Endothelial cell of umbilical vein (primary cell): ENCODE data around the gene TMEM50B. TPM values are rescaled to one million over a fixed set of nuclear protein-coding genes. Genes with fewer than 3 reads are reported as not detected.

ENCODE experiments used
- BruUV-seq: library from RNA; stranded (reverse); fragments of 400-500 nt; replicated peaks from 2 replicates; lab custom pipeline; 2021; lab: Mats Ljungman, UMichigan
- CTCF ChIA-PET: fragments of 300-600, 350-600 bp; sonication (Branson Sonifier 250); formaldehyde crosslinking; loops from one replicate; lab custom pipeline; 2021; ENCODE audit warnings: antibody characterized with exemption, inconsistent platforms; lab: Charles Lee
- POLR2A ChIA-PET: fragments of 300-600, 350-600 bp; sonication (Branson Sonifier 250); formaldehyde crosslinking; loops from one replicate; lab custom pipeline; 2021; ENCODE audit warnings: antibody characterized with exemption, inconsistent platforms; lab: Charles Lee
- DNase-seq: peaks from one replicate; pipeline ENCODE4 v3.0.0-alpha.2; 2011; ENCODE audit warnings: low read depth, low spot score
- FAIRE-seq: peaks from 2 replicates; lab custom pipeline; 2011; peaks lifted over from hg19 to GRCh38; lab: Jason Lieb, UNC
- H2AFZ ChIP-seq: 2 replicates; pipeline ENCODE4 v1.6.0; 2012; ENCODE audit warnings: low read depth, low read length, control low read depth, inconsistent platforms
- H3K27ac ChIP-seq: 2 replicates; pipeline ENCODE4 v1.5.1; 2011; ENCODE audit warnings: low read depth, mild to moderate bottlenecking, control low read depth, low read length, moderate library complexity; ENCODE audit not compliant: insufficient read depth
- H3K27me3 ChIP-seq, 2 experiments: 2 replicates each; pipeline versions ENCODE4 v1.6.0 to v1.6.1; 2011; ENCODE audit warnings: low read length in 2 of 2, mixed read lengths in 1 of 2; ENCODE audit not compliant: control insufficient read depth in 2 of 2, insufficient read depth in 2 of 2
- H3K36me3 ChIP-seq, 2 experiments: 2 replicates in 1 of 2; 3 replicates in 1 of 2; pipeline ENCODE4 v1.5.1; 2011; ENCODE audit warnings: low read length in 2 of 2, mild to moderate bottlenecking in 1 of 2, moderate library complexity in 1 of 2; ENCODE audit not compliant: control insufficient read depth in 2 of 2, insufficient read depth in 2 of 2; ENCODE audit errors: extremely low read depth in 1 of 2
- H3K4me1 ChIP-seq: 3 replicates; pipeline ENCODE4 v1.5.1; 2011; ENCODE audit warnings: mild to moderate bottlenecking, low read length; ENCODE audit not compliant: control insufficient read depth, insufficient read depth; ENCODE audit errors: extremely low read depth
- H3K4me2 ChIP-seq: 2 replicates; pipeline ENCODE4 v1.6.1; 2011; ENCODE audit warnings: low read length, control low read depth, mixed read lengths; ENCODE audit not compliant: insufficient read depth
- H3K4me3 ChIP-seq, 3 experiments: fragments of 200-600 bp in 1 of 3; sonication (generic), shearing (Covaris generic) in 1 of 3; replicated peaks in 1 of 3; 2 replicates each; pipeline ENCODE4 v1.5.1; 2011 to 2016; ENCODE audit warnings: control low read depth in 3 of 3, low read length in 3 of 3, mild to moderate bottlenecking in 2 of 3, inconsistent platforms in 1 of 3, low read depth in 1 of 3, moderate library complexity in 1 of 3; ENCODE audit not compliant: insufficient read depth in 1 of 3
- H3K79me2 ChIP-seq: 2 replicates; pipeline ENCODE4 v1.6.0; 2012; ENCODE audit warnings: low read length, inconsistent platforms; ENCODE audit not compliant: control insufficient read depth, insufficient read depth
- H3K9ac ChIP-seq: replicated peaks from 2 replicates; pipeline ENCODE3; 2011; ENCODE audit warnings: low read length, control low read depth; ENCODE audit not compliant: insufficient read depth; ENCODE audit errors: extremely low read depth
- H3K9me1 ChIP-seq: replicated peaks from 3 replicates; pipeline ENCODE4 v1.6.0; 2011; ENCODE audit warnings: mild to moderate bottlenecking, low read length; ENCODE audit not compliant: control insufficient read depth, insufficient read depth; ENCODE audit errors: extremely low read depth
- H3K9me3 ChIP-seq: replicated peaks from 2 replicates; pipeline ENCODE4 v1.5.1; 2012; ENCODE audit warnings: low read length, inconsistent platforms; ENCODE audit not compliant: control insufficient read depth, insufficient read depth
- H4K20me1 ChIP-seq: replicated peaks from 2 replicates; pipeline ENCODE3; 2011; ENCODE audit warnings: mild to moderate bottlenecking, low read length; ENCODE audit not compliant: control insufficient read depth, insufficient read depth; ENCODE audit errors: extremely low read depth
- EZH2 ChIP-seq: IDR thresholded peaks from 2 replicates; pipeline ENCODE4 v1.6.1; 2012; ENCODE audit warnings: borderline replicate concordance, low read depth, mild to moderate bottlenecking, moderate library complexity, low read length, inconsistent platforms; ENCODE audit not compliant: severe bottlenecking
- FOS ChIP-seq: IDR thresholded peaks from 2 replicates; pipeline ENCODE4 v1.6.1; 2011; ENCODE audit warnings: mild to moderate bottlenecking, low read length, moderate library complexity, borderline replicate concordance; ENCODE audit not compliant: insufficient read depth
- GATA2 ChIP-seq: IDR thresholded peaks from 2 replicates; pipeline ENCODE4 v1.7.0; 2011; ENCODE audit warnings: low read depth, mild to moderate bottlenecking, moderate library complexity, mixed read lengths, low read length; ENCODE audit not compliant: insufficient read length, insufficient read depth
- JUN ChIP-seq: IDR thresholded peaks from 2 replicates; pipeline ENCODE4 v1.6.1; 2011; ENCODE audit warnings: borderline replicate concordance, low read depth; ENCODE audit not compliant: insufficient read length, insufficient read depth
- MYC ChIP-seq: IDR thresholded peaks from one replicate; pipeline ENCODE4 v1.6.1; 2011; ENCODE audit warnings: mild to moderate bottlenecking, low read depth, low read length
- POLR2A ChIP-seq: IDR thresholded peaks from 2 replicates; pipeline ENCODE4 v1.6.1; 2012; ENCODE audit warnings: low read depth, mild to moderate bottlenecking, control low read depth, low read length
- POLR2AphosphoS5 ChIP-seq: IDR thresholded peaks from 2 replicates; pipeline ENCODE4 v1.6.1; 2012; ENCODE audit warnings: low read depth, mild to moderate bottlenecking, control low read depth, low read length, moderate library complexity; ENCODE audit not compliant: insufficient read depth
- dilution Hi-C: fragments of 300-500 bp; cut with MboI; formaldehyde crosslinking; loops from one replicate; pipeline ENCODE4 v1.15.0; 2019; ENCODE audit warnings: low sequenced_read_pairs; ENCODE audit not compliant: extremely low pct_ligation_motif_present
- intact Hi-C: fragments of 100-400 bp; cut with micrococcal nuclease; formaldehyde crosslinking; loops from one replicate; pipeline ENCODE4 v1.10.0; 2022
- polyA plus RNA-seq, 4 experiments: library from polyadenylated mRNA; depleted of rRNA in 3 of 4; stranded (reverse) in 3 of 4; unstranded in 1 of 4; fragments of >200 nt; gene quantifications; 2 replicates each; pipeline versions ENCODE4 v1.2.1 to v1.2.3, GENCODE V29; 2011 to 2012; ENCODE audit warnings: missing spikeins in 1 of 4
- total RNA-seq: library from RNA; stranded (reverse); gene quantifications from 2 replicates; pipeline ENCODE4 v1.2.3, GENCODE V29; 2021
- TF ChIP-seq, protein P1 (sequence below), 2 donors: IDR thresholded peaks; 1 replicate in 1 of 2; 2 replicates in 1 of 2; pipeline ENCODE4 v1.5.1; 2011; ENCODE audit warnings: low read length in 2 of 2, mild to moderate bottlenecking in 2 of 2, moderate library complexity in 2 of 2, control low read depth in 1 of 2, inconsistent platforms in 1 of 2, low read depth in 1 of 2; ENCODE audit not compliant: insufficient read depth in 1 of 2; ENCODE audit errors: extremely low read depth in 1 of 2
- TF ChIP-seq, protein P2 (sequence below): IDR thresholded peaks from 2 replicates; pipeline ENCODE4 v1.6.1; 2011; ENCODE audit not compliant: insufficient read depth, insufficient read length

Gene TMEM50B
- total and polyA plus RNA-seq, 2 donors (not counting 3 experiments of a cell fraction or from before 2014, with no cell fraction given) = 25.1 to 29.3 TPM

DNA sequence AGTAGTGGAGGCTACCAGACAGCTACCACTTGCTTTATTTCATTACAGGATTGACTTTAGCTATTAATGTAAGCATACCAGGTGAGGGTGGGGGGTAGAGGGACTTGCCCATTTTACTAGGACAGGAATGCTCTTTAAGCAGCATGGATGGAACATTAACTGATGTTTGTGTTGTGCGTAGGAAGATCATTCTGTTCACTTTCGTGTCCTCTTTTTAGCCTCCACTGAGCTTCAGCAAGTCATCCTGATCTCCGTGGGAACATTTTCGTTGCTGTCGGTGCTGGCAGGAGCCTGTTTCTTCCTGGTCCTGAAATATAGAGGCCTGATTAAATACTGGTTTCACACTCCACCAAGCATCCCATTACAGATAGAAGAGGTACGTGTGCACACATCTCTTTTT is 47.3 kb downstream of the TMEM50B start:
- no peaks in the 10 kb centered on the region for H3K79me2 ChIP-seq
- no peaks in the 10 kb centered on the region for H3K27me3 ChIP-seq
- H3K4me1 ChIP-seq = peaks cover 24% of the 10 kb centered on the region
- no peak overlapping the region for H2AFZ ChIP-seq
- FAIRE-seq (no peak), DNase-seq (no peak)
- intact Hi-C loops (no loop called here), dilution Hi-C loops (no loop called here)
- H3K9me1 ChIP-seq = no peaks in the 10 kb centered on the region
- H3K9me3 ChIP-seq = no peaks in the 10 kb centered on the region
- H4K20me1 ChIP-seq = no peaks in the 10 kb centered on the region
- H3K4me3 ChIP-seq = no peak overlapping the region
- no peak overlapping the region for H3K27ac ChIP-seq
- CTCF ChIA-PET = interaction anchor here (0.7 kb wide), 1 partner anchor 52 kb away, joined by 4 read pairs; no protein-coding TSS in a partner anchor
- no TSS peak for BruUV-seq
- H3K9ac ChIP-seq = no peak overlapping the region
- H3K36me3 ChIP-seq = peaks cover 13 to 36% of the 10 kb centered on the region in 2 experiments
- TF ChIP-seq EZH2 (no peak), MYC (no peak), POLR2A (no peak), GATA2 (no peak), POLR2AphosphoS5 (no peak), JUN (no peak), FOS (no peak)
- TF ChIP-seq, protein P1, sequence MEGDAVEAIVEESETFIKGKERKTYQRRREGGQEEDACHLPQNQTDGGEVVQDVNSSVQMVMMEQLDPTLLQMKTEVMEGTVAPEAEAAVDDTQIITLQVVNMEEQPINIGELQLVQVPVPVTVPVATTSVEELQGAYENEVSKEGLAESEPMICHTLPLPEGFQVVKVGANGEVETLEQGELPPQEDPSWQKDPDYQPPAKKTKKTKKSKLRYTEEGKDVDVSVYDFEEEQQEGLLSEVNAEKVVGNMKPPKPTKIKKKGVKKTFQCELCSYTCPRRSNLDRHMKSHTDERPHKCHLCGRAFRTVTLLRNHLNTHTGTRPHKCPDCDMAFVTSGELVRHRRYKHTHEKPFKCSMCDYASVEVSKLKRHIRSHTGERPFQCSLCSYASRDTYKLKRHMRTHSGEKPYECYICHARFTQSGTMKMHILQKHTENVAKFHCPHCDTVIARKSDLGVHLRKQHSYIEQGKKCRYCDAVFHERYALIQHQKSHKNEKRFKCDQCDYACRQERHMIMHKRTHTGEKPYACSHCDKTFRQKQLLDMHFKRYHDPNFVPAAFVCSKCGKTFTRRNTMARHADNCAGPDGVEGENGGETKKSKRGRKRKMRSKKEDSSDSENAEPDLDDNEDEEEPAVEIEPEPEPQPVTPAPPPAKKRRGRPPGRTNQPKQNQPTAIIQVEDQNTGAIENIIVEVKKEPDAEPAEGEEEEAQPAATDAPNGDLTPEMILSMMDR (IDR thresholded peaks at IDR 0.05; ENCODE audit: extremely low read depth in 1 of 2, insufficient read depth in 1 of 2, low read depth in 1 of 2, low read length in 2 of 2) = no peak
- TF ChIP-seq, protein P2, sequence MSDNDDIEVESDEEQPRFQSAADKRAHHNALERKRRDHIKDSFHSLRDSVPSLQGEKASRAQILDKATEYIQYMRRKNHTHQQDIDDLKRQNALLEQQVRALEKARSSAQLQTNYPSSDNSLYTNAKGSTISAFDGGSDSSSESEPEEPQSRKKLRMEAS = no peak
- POLR2A ChIA-PET = no interaction called here
- H3K4me2 ChIP-seq = no peak overlapping the region
